Measurements from ENCODE around the gene OR4D11. TPM values are rescaled to one million over a fixed set of nuclear protein-coding genes. Genes with fewer than 3 reads are reported as not detected.

The OR4D11 gene
- total and polyA plus RNA-seq, 4 donors: not detected

GRCh38 chr11:59550842-59551658 lies 47.7 kb downstream of the OR4D11 start:
- no peaks in the 10 kb centered on the region for H3K9me3 ChIP-seq (ENCODE audit: control insufficient read depth in 4 of 4, insufficient read depth in 3 of 4, low read length in 3 of 4)
- no peaks in the 10 kb centered on the region for H3K27me3 ChIP-seq (ENCODE audit: control insufficient read depth in 3 of 3, insufficient read depth in 3 of 3, low read length in 2 of 3)
- peak; percentile 71 for ATAC-seq (ENCODE audit: insufficient read depth, low FRiP score)
- peak overlapping the region; percentile 21 for H3K4me3 ChIP-seq
- 1 to 2% methylated on average over 34 of the region's 34 CpGs for WGBS, 2 donors
- H3K9ac ChIP-seq (ENCODE audit: insufficient read depth in 1 of 2, low read length in 2 of 2): peak overlapping the region; percentile 46 to 94
- DNase-seq: peak; percentile 89 to 96 (median 92)
- TF ChIP-seq, protein P1, sequence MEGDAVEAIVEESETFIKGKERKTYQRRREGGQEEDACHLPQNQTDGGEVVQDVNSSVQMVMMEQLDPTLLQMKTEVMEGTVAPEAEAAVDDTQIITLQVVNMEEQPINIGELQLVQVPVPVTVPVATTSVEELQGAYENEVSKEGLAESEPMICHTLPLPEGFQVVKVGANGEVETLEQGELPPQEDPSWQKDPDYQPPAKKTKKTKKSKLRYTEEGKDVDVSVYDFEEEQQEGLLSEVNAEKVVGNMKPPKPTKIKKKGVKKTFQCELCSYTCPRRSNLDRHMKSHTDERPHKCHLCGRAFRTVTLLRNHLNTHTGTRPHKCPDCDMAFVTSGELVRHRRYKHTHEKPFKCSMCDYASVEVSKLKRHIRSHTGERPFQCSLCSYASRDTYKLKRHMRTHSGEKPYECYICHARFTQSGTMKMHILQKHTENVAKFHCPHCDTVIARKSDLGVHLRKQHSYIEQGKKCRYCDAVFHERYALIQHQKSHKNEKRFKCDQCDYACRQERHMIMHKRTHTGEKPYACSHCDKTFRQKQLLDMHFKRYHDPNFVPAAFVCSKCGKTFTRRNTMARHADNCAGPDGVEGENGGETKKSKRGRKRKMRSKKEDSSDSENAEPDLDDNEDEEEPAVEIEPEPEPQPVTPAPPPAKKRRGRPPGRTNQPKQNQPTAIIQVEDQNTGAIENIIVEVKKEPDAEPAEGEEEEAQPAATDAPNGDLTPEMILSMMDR (IDR thresholded peaks at IDR 0.05; ENCODE audit: control extremely low read depth, extremely low read depth): no peak
- peak overlapping the region; percentile 81 to 85 for H3K27ac ChIP-seq (ENCODE audit: low read depth in 1 of 2, low read length in 1 of 2)
- H3K4me1 ChIP-seq (ENCODE audit: control insufficient read depth in 5 of 5, insufficient read depth in 5 of 5, low read length in 5 of 5): peaks cover 0 to 12% (median 0%) of the 10 kb centered on the region in 5 donors
- no peaks in the 10 kb centered on the region for H3K36me3 ChIP-seq (ENCODE audit: control insufficient read depth in 4 of 4, insufficient read depth in 4 of 4, low read length in 4 of 4)

- Histone ChIP-seq H3K4me3 (no peak overlapping the region), H3K9me3 (ENCODE audit: control insufficient read depth in 4 of 4, insufficient read depth in 3 of 4, low read length in 3 of 4) (no peaks in the 10 kb centered on the region), H3K36me3 (ENCODE audit: control insufficient read depth in 4 of 4, insufficient read depth in 4 of 4, low read length in 4 of 4) (no peaks in the 10 kb centered on the region), H3K27me3 (ENCODE audit: control insufficient read depth in 3 of 3, insufficient read depth in 3 of 3, low read length in 2 of 3) (no peaks in the 10 kb centered on the region), H3K27ac (ENCODE audit: low read depth in 1 of 2, low read length in 1 of 2) (no peak overlapping the region), H3K4me1 (ENCODE audit: control insufficient read depth in 5 of 5, insufficient read depth in 5 of 5, low read length in 5 of 5) (peaks cover 0 to 13% (median 0%) of the 10 kb centered on the region in 5 donors), H3K9ac (ENCODE audit: insufficient read depth in 1 of 2, low read length in 2 of 2) (peak overlapping the region; percentile 46 to 94)
- DNase-seq (peak; percentile 62 to 88 (median 86)), ATAC-seq (ENCODE audit: insufficient read depth, low FRiP score) (no peak)
- 35% methylated on average over 30 of the region's 30 CpGs for WGBS, 2 donors
- TF ChIP-seq, protein P1 (IDR thresholded peaks at IDR 0.05; ENCODE audit: control extremely low read depth, extremely low read depth): no peak
Observed at GRCh38 chr11:59551659-59552521, 48.5 kb downstream of the OR4D11 start.

DNA sequence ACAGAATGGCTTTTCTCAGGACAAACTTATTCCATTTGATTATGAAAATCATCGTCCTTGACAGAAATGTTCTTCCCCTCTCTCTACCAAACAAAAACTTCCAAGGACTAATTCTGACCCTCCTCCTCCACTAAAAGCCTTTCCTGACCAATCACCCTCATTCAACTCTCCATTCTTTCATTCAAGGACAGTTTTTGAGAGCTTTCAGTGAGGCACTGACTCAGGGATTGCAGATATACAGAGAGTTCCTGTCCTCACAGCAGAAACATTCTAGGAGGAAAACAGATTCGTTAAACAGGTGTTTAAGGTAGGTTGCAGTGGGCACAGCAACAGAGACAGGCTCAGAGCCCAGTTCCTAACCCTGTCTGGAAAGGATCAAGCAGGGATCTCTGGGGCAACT lies 49.5 kb downstream of the OR4D11 start:
- WGBS, 2 donors: 49 to 56% methylated on average over 2 of the region's 2 CpGs
- H3K4me1 ChIP-seq (ENCODE audit: control insufficient read depth in 5 of 5, insufficient read depth in 5 of 5, low read length in 5 of 5): peaks cover 0 to 13% (median 0%) of the 10 kb centered on the region in 5 donors

More for the DNA sequence above, 49.5 kb downstream of the OR4D11 start:
- TF ChIP-seq, protein P1 (IDR thresholded peaks at IDR 0.05; ENCODE audit: control extremely low read depth, extremely low read depth): no peak
- ATAC-seq (ENCODE audit: insufficient read depth, low FRiP score): no peak
- Histone ChIP-seq H3K4me3 (no peak overlapping the region), H3K9ac (ENCODE audit: insufficient read depth in 1 of 2, low read length in 2 of 2) (no peak overlapping the region), H3K9me3 (ENCODE audit: control insufficient read depth in 4 of 4, insufficient read depth in 3 of 4, low read length in 3 of 4) (no peaks in the 10 kb centered on the region), H3K36me3 (ENCODE audit: control insufficient read depth in 4 of 4, insufficient read depth in 4 of 4, low read length in 4 of 4) (no peaks in the 10 kb centered on the region), H3K27me3 (ENCODE audit: control insufficient read depth in 3 of 3, insufficient read depth in 3 of 3, low read length in 2 of 3) (peaks cover 0 to 4% (median 0%) of the 10 kb centered on the region in 3 donors), H3K27ac (ENCODE audit: low read depth in 1 of 2, low read length in 1 of 2) (no peak overlapping the region)
- peak in 1 of 3 donors; percentile 10 for DNase-seq

All from lung (tissue), 12 donors.